Lower leg skin (tissue), 3 donors: Measurements from ENCODE around the gene LIN37.

Experiments used
- CTCF ChIP-seq, 3 donors: fragments of 450-650 bp; IDR thresholded peaks; one replicate each; pipeline ENCODE4 v1.5.1; 2016; ENCODE audit warnings: antibody characterized with exemption in 3 of 3, mild to moderate bottlenecking in 3 of 3, moderate library complexity in 2 of 3
- POLR2A ChIP-seq, 2 donors: fragments of 450-650 bp; IDR thresholded peaks; one replicate each; pipeline ENCODE4 v1.6.1; 2016 to 2017; ENCODE audit warnings: antibody characterized with exemption in 2 of 2, mild to moderate bottlenecking in 1 of 2, moderate library complexity in 1 of 2

- no peak for TF ChIP-seq CTCF (IDR thresholded peaks at IDR 0.05)
- no peak for TF ChIP-seq POLR2A (IDR thresholded peaks at IDR 0.05)
Observed at GRCh38 chr19:35750167-35750566, 1.8 kb downstream of the LIN37 start.
